Dedifferentiated amniotic fluid mesenchymal stem cell (primary cell): ENCODE measurements around the gene ATL1.

Experiments used
- DNase-seq: peaks from one replicate; pipeline ENCODE4 v3.0.0-alpha.2; 2016; ENCODE audit errors: extremely low spot score

ATL1 gene

DNA sequence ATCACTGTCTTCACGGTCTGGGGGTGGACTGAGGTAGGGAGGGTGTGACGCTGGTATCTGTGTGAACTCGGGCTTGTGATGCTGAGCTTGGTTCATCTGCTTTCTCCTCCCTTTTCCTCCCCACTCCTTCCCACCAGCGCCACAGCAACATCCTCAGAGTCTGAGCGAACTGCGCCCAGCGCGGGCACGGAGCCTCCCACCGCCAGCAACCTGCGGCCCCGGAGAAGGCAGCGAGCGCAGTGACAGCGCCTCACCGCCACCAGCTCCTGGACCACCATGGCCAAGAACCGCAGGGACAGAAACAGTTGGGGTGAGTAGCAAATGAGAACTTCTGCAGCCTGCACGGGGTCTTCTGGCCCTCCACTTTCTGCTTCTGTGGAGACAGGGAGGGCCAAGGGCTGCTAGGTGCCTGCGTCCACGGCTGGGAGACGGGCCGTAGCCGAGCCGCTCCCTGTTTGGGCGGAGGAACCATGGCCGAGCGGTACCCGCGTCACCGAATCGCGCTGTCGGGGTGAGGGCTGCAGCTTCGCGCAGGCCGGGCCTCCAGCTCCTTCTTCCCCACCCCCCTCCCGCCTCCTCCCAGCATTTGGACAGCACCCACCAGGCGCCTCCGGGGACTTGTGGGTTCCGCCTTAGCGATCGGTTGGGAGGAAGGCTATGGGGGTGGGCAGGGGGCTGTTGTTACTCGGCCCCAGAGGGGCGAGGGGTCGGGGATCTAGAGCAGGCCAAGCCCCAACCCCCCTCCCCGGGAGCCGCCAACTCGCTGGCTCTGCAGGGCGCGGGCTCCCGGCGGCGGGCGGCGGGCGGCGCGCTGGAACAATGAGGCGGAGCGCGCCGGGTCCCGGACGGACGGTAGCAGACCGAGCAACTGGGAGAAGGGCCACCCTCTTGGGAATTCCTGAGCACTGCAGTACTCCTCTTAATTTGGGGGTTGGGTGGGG, at the start of gene ATL1:
TSS of gene ATL1 (plus strand) at position 156 of the 941 bp plus-strand sequence. CDS start at position 277, 121 bp downstream.
- DNase-seq, result no peak

DNA sequence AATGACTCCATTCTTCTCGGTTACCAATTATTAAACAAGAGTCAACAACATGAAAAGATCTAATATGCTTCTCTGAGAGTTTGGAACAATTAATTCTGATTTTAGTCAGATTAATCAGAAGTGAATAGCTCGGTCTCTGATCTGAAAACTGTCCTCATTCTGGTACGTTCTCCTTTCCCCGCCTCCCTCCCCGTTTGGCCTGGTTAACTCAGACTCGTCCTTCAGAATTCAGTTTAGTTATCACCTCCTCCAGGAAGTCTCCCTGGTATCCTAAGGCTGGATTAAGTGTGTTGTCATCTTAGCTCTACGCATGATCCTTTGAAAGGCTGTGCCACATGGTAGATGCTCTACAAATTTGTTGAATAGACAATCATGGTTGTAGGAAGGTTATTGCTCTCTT, 49.8 kb upstream of the ATL1 start:
- DNase-seq, result no peak

DNA sequence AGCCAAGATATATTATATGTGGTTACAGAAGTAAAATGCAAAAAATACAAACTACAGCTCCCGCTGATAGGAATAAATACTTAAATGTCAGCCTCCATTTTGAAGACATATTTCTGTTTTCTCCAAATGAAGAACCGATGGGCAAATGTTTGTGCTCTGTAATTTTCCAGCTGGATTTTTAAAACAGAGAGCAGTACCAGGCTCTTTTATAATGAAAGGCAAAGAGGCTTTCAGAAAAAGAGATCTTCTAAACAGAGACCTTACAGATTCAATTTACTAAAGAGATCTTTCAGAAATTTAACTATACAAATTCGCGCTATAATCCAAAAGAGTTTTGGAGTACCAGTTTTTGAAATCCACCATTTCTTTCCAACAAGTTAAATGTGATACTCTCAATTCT, 47.5 kb upstream of the ATL1 start:
- no peak for DNase-seq

DNA sequence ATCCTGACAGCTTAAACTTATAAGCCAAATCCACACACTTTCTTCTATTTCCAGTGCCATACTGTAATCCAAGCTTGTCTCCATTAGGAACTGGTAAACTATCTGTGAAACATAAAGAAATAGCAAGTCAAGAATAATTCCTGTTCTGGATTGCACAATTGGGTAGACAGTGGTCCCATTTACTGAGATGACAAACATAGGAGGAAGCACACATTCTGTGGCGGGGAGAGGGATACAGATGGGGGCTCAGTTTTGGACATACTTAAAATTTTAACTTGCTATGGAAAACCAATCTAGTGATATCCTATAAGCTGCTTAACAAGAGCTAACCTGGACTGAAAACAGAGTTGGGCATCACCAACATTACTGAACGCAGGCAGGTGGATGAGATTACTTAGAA, 43.9 kb upstream of the ATL1 start:
- no peak for DNase-seq

DNA sequence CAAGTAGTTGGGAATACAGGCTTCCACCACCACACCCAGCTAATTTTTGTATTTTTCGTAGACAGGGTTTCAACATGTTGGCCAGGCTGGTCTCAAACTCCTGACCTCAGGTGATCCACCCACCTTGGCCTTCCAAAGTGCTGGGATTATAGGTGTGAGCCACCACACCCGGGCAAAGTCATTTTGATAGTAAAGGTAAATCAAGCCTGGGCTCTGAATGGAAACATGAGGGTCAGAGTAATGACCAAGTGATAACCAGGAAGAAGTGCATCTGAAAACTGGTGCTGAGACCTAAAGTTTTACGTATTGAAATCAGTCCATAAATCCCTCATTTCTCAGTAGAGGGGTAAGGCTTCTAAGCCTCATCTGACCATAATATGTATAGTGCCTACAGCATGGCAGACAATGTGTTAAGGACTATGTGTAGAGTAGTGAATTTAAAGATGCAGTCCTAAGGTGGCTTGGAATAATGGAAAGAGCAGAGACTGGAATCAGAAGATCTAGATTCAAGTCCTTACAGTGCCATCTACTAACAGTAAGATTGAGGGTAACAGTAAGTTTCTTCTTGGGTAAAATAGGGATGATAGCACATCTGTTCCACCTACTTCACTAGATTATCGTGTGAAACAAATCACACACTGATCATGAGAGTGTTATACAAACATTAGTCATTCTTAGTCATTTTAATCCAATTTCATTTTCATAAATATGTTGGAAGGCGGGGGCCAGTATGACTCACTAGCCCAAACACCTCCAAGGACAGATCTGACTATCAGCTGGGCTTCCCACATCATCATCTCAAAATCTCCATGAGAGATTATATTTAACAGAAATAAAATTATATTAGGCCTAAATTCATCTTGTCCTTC, 38.8 kb upstream of the ATL1 start:
- DNase-seq, result peak; percentile 62

DNA sequence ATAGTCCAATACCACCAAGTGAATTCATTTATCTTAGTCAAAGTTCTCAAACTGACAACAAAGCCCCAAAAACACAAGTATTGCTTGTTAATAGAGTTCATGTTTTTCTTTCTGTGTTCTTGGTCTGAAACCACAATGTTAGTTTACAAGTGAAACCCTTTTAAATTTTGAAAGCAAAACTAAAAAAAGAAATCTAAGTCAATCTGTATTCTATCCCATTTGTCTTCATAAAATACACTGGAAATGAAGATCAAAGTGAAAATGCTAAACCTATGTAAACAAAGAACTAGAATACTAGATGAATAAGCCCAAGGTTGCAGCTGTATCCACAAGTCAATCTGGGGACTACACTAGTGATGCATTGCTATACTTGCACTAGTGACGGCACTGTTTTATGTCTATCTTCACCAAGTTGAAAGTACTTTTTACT, 38.0 kb upstream of the ATL1 start:
- no peak for DNase-seq

DNA sequence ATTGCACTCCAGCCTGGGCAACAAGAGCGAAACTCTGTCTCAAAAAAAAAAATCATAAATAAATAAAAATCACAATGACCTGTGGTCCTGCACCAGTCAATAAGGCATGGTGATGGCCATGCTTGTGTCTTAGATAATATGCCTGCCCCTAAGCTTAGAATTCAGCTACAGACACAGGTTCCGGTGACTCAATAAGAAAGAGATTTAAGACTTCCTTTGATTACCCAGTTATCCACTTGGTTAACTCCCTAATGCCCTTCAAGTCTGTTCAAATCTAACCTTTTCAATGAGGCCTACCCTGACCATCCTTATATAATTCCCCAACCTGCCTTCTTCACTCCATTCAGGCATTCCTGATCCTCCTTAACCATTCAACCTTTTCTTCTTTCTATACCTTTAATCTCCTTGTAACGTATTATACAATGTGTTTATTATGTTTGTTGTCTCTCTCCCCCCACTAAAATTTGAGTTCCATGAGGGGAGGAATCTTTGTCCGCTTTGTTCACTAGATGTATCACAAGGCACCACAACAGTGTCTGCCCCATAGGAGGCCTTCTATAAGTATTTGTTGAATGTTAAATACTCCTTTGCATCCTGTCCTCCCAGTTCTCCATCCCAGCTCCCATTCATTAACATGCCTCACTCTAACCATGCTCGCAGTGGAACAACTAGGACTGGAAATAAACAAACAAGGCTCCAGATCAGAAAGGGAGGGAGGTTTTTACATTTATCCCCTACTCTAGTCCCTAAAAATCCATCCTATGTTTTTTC, 36.5 kb upstream of the ATL1 start:
- no peak for DNase-seq

DNA sequence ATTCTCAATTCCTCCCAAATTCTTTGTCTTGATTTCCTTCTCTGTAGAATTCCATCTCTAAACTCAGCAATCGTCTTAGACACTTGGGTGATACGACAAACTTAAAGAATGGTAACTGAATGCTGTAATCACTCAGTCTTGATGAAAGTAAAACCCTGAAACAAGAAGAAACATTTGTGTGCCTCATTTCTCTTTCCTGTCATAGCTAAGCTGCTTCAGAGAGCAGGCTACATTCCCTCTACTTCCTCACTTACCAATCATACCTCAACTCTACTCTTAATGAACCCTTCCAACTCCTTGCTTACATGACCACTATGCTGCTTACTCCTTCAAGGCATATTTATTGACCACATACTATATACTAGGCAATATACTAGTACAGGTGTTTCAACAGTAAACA, 35.9 kb upstream of the ATL1 start:
- DNase-seq, result no peak

DNA sequence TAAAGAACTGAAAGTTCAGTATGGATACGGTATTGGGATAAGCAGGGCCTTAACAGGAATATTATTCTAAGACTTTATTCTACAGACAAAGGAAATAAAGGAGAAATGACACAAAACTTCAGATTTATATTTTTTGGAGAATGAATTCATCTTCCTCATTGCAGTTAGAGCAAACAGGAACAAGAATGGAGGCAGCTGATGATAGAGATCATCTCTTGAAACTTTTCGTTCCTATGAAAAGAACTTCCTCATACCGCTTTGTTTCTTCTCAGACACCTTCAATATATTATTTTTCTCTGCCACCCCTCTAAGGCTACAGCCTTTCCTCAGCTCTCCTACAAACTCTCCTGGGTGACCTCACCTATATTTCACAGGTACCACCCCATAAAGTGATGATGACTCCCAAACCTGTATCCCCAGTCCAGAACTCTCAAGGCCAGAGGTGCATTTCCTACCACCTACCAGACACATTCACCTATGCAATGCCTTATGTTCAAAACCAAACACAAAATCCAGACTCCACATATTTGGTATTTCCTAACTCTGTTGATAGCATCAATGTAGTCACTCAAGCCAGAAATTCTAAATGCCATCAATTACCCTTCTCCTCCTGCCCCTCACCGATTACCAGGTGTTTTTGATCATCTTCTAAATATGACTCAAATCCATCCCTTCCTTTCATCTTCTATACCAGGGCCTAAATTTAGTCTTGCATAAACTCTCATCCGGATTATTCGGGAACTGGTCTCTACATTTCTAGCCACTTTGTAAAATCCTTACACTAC, 35.0 kb upstream of the ATL1 start:
- DNase-seq, result no peak

DNA sequence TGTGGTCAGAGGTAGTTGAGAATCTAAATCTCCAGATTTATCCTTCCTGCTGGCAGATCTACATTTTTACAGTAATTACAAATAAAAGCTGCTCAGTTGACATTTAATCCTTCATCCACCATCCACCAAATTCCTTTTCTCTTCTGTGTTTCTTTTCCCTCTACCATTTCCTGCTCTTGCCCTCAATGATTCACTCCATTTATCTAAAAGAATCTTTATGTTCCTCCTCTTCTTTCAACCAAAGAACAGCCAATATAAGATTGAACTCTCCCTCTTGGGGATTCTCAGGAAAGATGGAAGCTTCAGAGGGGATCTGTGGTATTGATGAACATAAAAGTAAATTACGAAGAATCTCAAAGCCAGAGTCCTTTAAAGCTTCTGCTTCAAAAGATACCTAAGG, 31.9 kb upstream of the ATL1 start:
- DNase-seq, result no peak

DNA sequence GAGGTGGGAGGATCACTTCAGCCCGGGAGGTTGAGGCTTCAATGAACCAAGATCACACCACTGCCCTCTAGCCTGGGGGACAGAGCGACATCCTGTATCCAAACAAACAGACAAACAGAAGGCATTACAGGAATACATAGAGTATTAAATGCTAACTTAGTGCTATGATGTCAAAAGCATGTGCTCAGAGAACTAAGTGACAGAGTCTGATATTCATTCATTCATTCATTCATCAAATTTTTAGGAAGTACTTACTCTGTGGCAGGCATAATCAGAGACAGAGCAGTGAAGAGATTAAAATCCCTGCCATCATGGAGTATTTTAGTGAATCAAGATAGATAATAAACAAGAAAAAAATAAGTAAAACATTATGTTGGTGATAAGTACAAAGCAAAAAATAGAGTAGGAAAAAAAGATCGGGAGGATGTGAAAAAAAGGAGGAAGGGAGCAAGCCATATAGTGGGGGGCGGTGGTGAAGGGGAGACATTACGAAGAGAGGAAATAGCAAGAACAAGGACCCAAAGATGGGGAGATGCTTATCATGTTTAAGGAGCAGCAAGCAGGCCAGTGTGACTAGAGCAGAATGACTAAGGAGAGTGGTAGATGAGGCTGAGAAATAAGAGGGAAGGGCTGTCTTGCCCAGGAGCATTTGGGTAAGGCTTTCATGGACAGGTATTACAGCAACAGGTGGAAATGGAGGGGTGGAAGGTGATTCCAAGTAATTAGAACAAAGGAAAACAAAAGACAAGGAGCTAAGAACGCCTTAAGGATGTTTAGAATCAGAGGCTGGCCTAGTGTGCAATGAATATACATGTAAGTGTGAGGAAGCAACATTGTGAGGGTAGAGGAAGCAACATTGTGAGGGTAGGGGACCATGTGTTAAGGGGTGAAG, 30.4 kb upstream of the ATL1 start:
- DNase-seq, result no peak

DNA sequence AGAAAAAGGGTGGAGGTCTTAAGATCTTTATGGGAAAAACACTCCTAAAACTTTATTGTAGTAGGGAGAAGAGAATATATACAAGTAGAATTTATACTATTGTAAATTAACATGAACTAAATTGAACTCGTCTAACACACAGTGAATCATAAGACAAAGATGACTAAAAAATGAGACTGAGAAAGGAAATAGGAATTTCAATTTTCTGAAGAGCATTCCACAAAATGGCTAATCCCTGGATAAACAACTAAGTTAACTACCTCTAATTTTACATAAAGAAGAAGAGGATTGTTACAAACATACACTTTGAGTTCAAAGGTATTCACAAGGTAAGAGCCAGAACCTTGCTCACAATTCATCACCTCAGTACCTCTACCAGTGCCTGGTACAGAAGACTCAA, 29.6 kb upstream of the ATL1 start:
- peak; percentile 47 for DNase-seq

DNA sequence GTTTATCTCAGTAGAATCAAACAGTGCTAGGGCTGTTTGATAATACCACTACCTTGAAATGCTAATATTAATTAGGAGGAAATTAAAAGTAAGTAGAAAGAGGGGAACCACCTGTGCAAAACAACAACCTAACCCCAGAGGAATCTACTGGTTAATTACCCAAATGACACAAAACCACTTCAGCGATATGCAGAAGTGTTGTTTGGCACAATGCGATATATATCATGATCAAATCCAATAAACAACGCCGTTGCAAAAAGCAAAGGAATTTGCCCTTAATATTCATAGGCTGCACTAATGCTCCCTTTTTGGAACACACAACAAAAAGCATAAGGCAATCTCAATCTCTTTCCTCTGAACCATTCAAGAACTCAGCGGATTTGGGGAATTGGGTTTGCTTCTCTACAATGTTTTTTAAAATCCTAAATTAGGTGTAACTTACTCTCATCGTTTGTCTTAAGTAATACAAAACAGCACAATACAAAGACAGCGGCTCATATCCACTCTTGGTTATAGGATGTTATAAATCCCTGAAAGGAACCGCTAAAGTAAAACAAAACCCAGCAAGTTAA, 29.1 kb upstream of the ATL1 start:
- no peak for DNase-seq

DNA sequence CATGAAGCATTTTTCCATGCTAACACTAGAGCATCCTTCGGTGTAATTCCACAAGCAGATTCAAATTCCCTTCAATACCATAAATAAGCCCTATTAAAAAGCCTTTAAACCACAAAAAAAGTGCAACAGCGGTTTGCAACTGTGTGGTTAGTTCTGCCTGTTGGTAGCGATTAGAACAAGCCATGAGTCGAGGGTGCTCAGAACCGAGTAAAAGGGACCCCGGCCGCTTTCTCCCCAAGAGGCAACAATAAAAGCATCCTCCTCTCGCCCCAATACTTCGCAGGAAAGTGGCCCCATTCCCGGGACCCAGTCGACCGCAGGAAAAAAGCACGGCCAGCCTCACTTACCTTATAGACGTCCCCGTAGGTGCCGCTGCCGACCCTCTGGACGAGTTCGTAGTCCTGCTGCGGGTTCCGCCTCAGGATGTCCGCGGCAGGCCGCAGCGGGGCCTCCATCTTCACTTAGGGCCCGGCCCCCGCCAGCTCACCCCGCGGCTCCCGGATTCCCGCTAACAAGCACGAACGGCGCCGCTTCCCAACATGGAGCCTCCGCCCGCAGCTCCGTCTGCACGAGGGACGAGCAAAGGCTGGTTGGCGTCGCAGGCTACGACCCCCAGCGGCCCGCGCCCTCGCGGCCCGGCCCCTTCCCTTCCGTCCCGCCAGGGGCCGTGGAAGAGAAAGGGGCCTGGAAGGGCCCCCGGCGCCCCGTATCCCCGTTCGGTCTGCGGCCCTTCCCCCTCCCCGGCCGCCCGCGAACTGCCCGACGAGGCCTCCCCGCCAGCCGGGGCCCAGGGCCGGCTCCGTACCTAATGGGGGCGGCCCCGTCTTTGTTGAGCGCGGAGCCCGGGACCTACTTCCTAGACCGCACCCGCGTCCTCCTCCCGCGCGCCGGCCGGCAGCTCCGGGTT, 28.1 kb upstream of the ATL1 start:
- no peak for DNase-seq

DNA sequence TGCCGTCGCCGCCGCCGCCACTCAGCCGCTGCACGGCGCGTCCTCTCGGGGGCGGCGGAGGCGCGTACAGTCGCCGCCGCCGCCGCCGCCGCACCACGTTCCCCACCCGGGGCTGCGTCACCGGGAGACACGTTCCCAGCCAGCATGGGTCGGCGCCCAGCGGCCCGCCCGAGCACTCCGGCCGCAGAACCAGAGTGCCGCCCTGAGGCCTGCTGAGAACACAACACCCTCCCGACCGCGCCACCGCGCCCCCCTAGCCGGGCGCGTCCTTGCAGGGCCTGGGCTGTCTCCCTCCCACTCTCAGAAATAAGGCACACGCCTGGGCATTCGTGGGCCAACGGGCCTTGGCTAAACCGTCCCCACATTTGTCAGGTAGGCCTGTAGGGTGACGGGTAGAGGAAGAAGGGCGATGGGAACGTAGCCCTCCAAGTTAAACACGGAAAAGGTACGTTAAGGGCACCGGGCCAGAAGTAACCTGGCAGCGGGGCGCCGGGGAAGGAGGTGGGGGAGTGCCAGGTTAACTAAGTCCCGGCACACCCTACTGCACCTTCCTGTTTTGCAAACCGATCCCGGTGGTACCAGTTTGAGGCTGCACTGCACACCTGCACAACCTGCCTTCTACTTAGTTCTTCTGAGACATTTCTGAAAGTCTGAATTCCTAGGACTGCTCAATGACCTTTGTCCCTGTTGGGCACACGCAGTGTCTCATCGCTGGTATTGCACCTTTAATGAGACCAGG, 27.3 kb upstream of the ATL1 start, which contains the start of gene MAP4K5:
TSS of gene MAP4K5 (minus strand) at position 68 of the 739 bp plus-strand sequence. CDS start 520 bp downstream, outside the sequence.
- DNase-seq, result peak; percentile 86

DNA sequence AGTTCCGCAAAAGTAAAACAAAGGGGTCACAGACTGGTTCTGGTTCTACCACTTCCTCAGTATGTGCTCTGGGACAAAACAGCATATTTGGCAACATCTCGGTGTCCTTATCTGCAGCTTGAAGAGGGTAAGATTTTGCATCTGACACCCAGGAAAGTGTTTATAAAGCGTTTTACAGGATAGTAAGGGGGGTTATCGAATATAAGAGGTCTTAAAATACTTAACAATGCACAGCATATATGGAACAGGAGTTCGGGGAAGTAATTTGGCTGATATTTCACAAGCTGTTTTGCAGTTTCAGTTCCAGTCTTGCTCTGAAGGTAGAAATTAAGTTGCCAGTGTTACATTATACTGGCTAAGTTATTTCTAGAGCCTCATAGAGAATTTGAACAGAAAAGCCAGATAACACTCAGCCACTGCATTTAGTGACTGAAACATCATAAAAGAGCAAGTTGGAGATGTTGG, 26.7 kb upstream of the ATL1 start:
- no peak for DNase-seq

DNA sequence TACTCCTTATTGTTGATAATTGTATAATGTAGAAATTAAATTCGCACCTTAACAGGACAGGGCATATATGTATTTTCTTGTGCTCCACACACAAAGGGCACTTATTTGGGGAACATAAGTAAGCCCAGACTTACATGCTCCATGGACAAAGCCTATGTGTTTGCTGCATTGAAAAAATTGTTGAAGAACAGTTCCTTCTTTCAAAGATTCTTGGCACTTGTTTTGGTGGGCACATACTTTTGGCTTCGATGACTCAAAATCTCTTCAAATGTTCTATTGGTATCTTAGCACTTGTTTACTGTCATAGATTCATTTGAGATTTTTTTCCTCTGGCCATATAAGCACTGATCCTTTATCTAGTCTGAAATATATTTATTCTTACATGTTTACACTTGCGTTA, 26.1 kb upstream of the ATL1 start:
- no peak for DNase-seq

DNA sequence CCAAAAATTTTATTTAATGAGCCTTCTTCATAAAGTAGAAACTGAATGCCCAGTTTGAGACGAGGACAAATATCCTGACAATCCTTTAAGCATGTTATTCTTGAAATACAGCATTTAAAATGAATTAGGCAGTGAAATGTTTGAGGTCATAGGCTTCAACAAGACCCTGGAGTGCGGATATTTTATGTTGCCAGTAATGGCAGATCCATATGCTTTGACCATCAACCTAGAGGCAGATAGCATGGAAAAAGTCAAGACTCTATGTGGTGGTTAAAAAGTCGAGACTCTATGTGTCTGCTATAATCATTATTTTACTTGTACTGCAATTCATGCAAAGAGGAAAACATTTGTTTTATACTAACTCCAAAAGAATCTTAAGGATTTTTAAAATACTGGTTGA, 25.5 kb upstream of the ATL1 start:
- DNase-seq, result no peak
